ENCODE measurements around the gene HOXA11.
A peak's percentile ranks its signal among the peaks of the same experiment; 100 is the strongest.

HOXA11 gene

DNA sequence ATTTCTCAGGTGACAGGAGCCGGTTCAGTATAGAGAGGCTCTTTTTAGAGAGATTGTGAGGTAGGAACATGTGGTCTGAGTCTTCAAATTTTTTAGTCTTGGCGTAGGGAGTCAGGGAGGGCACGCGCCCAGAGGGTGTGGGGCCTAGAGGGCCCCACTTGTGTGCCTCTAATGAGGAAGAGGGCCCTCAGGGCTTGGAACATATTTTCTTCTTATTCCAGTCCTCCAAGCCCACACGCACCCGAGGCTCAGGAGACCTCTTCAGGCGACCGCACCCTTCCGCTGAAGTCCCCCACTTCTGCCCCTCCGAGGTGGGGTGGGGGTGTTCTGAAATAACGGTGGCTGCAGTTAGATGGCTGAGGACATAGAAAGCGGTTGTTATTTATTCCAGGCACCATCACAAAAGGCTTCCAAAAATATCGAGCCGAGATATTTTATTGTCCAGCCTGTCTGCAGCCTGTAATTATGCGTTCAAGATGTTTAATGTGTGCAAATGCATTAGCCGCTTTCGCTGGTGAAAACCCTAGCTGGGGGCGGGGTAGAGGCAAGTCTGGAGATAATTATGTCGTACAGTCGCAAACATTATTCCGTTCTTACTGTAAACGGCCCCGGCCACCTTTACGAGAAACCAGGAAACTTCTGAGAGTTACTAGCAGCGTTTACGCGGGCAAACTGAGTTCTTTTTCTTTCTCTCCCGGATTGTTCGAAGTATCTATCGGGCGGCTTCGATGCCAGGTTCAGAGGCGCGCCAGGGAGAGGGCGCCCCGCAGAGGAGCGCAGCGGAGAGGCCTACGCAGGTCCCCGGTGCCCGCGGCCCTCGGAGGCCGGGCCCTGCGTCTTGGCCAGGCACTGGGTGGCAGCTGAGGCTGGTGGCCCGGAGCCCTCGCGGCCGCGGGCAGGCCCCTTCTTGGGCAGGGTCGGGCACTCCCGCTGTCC lies 27.7 kb upstream of the HOXA11 start:
- ATAC-seq (replicated peaks) (no peak), DNase-seq (no peak)
- peaks cover 90 to 100% of the 10 kb centered on the region in 2 donors for H3K27me3 Mint-ChIP-seq
- H3K36me3 Mint-ChIP-seq (ENCODE audit: insufficient read depth), result peaks cover 4% of the 10 kb centered on the region
- no peaks in the 10 kb centered on the region for H3K9me3 Mint-ChIP-seq
- no peak overlapping the region for H3K4me3 Mint-ChIP-seq
- peaks cover 7 to 11% of the 10 kb centered on the region in 2 donors for H3K4me1 Mint-ChIP-seq (ENCODE audit: low read depth in 2 of 2)
- no peak overlapping the region for H3K27ac Mint-ChIP-seq

DNA sequence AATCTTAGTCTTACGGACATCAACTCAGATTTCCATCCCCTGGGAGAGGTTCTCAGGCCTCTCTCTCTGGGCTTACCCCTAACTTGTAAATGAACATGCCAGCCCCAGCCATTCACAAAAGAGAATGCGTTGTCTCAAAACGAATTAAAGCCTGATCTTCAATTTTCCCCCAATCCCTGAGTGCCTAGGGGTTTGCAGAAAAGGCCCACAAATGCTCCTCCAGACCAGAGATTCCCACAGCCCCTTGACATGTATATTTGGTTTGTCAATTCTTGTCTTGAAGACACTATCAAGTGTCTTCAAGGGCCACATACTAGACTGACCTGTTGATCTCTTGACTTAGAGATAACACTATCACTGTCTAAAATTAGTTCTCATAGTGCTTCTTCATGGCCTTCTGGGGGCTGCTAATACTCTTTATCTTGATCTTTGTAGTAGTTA lies 26.8 kb upstream of the HOXA11 start:
- DNase-seq, result no peak
- peaks cover 7 to 11% of the 10 kb centered on the region in 2 donors for H3K4me1 Mint-ChIP-seq (ENCODE audit: low read depth in 2 of 2)
- no peaks in the 10 kb centered on the region for H3K36me3 Mint-ChIP-seq (ENCODE audit: insufficient read depth)
- no peak overlapping the region for H3K27ac Mint-ChIP-seq
- H3K4me3 Mint-ChIP-seq, result no peak overlapping the region
- H3K9me3 Mint-ChIP-seq, result no peaks in the 10 kb centered on the region
- H3K27me3 Mint-ChIP-seq, result peaks cover 91 to 100% of the 10 kb centered on the region in 2 donors
- no peak for ATAC-seq (replicated peaks)

DNA sequence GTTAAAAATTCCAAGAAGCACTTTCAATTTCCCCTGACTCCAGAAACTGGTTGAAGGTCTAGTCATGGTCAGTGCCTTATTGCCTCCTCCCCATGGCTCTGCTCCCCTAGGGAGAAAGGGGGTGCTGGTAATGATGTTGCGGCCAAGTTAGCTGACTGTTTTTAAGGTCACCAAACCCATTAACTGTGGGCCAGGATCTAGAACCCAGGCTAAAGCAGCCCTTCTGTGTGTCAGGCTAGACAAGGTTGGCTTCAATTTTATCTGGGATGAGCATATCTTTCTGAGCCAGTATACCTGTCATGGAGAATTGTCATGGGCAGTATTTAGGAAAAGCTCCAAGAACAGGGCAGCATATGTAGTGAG lies 26.0 kb upstream of the HOXA11 start:
- H3K4me1 Mint-ChIP-seq (ENCODE audit: low read depth in 2 of 2), result peaks cover 8 to 11% of the 10 kb centered on the region in 2 donors
- no peak for DNase-seq

DNA sequence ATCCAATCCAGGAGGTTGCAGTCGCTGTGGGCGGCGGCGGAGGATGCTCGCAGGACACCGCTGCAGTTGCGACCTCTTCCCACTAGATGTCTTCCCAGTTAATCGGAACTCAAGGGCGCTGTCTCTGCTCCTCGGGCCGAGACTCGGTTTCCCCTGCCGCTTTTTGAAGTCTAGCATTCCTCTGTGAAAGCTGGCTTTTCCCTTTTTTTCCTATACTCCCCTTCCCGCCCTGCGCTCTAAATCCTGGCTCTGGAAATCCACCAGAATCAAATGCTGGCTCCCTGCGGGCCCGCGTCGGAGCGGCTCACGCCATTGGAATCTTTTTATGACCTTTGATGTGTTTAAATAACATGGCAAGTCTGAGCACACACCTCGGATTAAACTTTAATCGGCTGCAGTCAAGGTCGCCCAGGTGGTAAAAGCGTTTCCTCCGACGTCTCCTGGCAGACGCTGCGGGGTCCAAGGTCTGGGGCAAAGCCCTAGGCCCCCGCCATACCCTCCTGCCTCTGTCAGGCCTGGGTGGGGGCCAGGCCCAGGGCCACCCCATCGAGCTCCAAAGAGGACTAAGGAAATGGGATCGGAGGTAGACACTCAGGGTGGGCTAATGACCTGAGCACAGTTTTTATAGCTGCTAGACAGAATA lies 25.5 kb upstream of the HOXA11 start:
- H3K9me3 Mint-ChIP-seq, result no peaks in the 10 kb centered on the region

More for the DNA sequence above, 26.0 kb upstream of the HOXA11 start:
- Mint-ChIP-seq H3K9me3 (no peaks in the 10 kb centered on the region), H3K4me3 (no peak overlapping the region), H3K27ac (no peak overlapping the region), H3K27me3 (peaks cover 91 to 100% of the 10 kb centered on the region in 2 donors), H3K36me3 (ENCODE audit: insufficient read depth) (no peaks in the 10 kb centered on the region)
- no peak for ATAC-seq (replicated peaks)

DNA sequence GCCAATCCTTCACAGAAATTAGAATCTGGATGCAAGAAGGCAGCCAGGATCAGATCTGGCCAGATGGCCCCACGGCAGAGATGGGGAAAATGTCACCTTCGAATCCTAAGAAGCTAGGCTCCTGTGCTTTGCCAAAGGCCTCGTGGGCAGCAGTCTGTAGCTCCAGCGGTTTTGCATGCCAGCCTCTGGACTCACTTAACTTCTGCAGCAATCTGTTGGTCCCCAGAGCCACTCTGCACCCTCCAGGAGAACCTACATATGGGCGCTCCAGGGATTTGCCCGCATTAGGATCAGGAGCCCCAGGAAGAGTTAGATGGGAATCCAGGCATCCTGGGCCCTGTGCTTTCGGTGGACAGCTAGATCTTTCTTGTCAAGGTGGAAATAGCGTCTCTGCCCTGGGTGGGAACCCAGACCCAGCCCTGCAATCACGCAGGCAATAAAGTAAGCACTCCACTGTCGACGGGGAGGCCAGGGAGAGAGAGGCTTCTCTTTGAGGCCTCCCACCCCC lies 25.0 kb upstream of the HOXA11 start:
- H3K4me3 Mint-ChIP-seq, result no peak overlapping the region

More for the DNA sequence above, 25.5 kb upstream of the HOXA11 start:
- Mint-ChIP-seq H3K36me3 (ENCODE audit: insufficient read depth) (peaks cover 1% of the 10 kb centered on the region), H3K4me3 (peak overlapping the region; percentile 41 to 60), H3K27me3 (peaks cover 94 to 100% of the 10 kb centered on the region in 2 donors), H3K4me1 (ENCODE audit: low read depth in 2 of 2) (peaks cover 12 to 15% of the 10 kb centered on the region in 2 donors), H3K27ac (peak overlapping the region; percentile 6)
- DNase-seq (peak in 1 of 3 experiments; percentile 31), ATAC-seq (replicated peaks) (peak; percentile 47)

DNA sequence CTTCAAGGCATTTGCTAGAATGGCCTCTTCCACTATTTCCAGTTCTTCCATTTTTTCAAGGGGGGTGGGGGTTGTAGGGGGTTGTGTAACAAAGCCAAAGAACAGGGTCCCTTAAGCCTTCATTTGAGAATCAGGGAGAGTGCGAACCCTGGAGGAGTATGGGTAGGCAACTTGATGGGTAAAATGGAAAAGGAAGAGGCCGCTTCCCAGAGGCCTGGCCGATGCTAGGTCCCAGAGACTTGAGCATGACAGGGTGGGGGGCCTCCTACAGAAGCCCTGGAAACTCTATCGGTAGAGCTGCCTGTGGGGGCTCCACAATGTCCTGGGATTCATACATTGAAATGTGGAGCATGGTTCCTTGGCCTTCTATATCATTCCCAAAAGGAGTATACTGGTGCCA lies 24.0 kb upstream of the HOXA11 start:
- H3K27me3 Mint-ChIP-seq, result peaks cover 95 to 100% of the 10 kb centered on the region in 2 donors
- no peaks in the 10 kb centered on the region for H3K9me3 Mint-ChIP-seq
- DNase-seq (no peak), ATAC-seq (replicated peaks) (no peak)
- peaks cover 20 to 23% of the 10 kb centered on the region in 2 donors for H3K4me1 Mint-ChIP-seq (ENCODE audit: low read depth in 2 of 2)
- H3K4me3 Mint-ChIP-seq, result no peak overlapping the region
- H3K36me3 Mint-ChIP-seq (ENCODE audit: insufficient read depth), result peaks cover 7% of the 10 kb centered on the region
- H3K27ac Mint-ChIP-seq, result no peak overlapping the region

More for the DNA sequence above, 25.0 kb upstream of the HOXA11 start:
- no peaks in the 10 kb centered on the region for H3K9me3 Mint-ChIP-seq
- ATAC-seq (replicated peaks) (no peak), DNase-seq (no peak)
- peaks cover 6% of the 10 kb centered on the region for H3K36me3 Mint-ChIP-seq (ENCODE audit: insufficient read depth)
- peaks cover 95 to 100% of the 10 kb centered on the region in 2 donors for H3K27me3 Mint-ChIP-seq
- peaks cover 18 to 19% of the 10 kb centered on the region in 2 donors for H3K4me1 Mint-ChIP-seq (ENCODE audit: low read depth in 2 of 2)
- peak overlapping the region; percentile 6 for H3K27ac Mint-ChIP-seq

DNA sequence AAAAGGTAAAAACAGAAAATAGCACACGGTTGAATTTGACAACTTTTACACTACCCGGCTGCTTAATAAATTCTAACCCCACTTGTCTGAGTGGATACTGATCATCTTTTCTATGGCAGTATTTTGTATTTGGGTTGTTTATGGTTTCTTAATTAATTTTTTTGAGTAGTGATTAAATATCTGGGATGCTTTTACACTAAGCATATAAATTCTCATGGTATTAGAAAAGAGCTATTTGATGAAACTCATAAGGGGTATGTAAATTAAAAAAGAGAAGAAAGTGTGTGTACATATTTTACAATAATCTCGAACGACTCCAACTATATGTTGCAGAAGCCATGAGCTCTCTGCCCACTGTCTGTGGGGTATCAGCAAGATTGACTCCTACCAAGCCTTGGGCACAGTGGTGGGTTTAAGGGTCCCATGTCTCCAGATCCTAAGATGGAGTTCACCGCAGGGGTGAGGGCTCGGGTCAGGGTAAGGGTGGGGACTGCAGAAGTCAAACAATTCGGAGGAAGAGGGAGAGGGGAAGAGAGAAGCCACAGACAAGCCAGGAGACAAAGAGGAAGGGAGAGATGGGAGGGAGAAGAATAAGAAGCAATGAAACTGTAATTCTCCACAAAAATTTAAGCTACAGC lies 22.4 kb upstream of the HOXA11 start:
- H3K4me1 Mint-ChIP-seq (ENCODE audit: low read depth in 2 of 2), result peaks cover 20 to 23% of the 10 kb centered on the region in 2 donors
- no peak for ATAC-seq (replicated peaks)

DNA sequence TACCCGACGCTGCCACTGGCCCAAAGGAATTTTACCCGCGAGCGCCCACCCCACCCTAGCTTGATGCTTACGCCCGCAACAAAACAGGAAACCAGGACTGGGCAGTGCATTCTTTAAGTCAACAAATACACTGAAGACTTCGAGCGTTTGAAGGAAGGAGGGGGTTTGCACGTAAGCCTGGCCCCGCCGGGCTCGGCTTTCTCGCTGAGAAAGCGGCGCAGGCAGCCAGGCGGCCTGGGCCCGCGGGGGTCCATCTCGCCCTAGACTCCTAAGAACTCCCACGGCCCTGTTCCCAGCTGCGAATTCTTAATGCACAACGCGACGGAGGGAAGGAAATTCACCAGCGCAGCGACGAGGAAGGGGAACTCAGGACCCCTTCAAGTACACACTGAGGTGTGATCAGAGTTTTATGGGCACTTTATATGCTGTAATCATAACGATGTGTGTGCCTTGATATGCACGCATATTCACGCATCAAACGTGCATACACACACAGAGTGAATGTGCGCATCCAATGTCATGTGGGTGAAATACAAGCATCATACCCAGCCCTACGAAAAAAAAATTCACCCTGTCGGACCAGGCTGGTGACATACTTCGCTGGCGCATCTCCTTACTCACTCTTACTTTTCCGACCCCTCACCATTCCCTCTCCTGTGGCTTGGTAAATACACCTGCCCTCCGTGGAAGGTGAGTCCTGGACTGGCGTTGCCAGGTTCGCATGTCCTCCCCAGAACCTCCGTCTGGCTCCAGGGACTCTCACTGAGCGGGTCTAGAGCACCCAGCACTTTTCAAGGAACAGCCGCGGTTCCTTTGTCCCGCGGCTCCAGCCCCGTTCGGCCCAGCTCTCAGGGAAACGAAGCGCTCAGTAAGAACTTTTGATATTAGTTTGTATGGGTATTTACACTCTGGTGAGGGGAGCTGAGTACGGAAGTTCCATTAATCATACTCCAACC lies 20.6 kb upstream of the HOXA11 start:
- peaks cover 15% of the 10 kb centered on the region for H3K36me3 Mint-ChIP-seq (ENCODE audit: insufficient read depth)
- no peak overlapping the region for H3K27ac Mint-ChIP-seq
- H3K4me3 Mint-ChIP-seq, result peak overlapping the region; percentile 3 to 59
- no peaks in the 10 kb centered on the region for H3K9me3 Mint-ChIP-seq
- H3K4me1 Mint-ChIP-seq (ENCODE audit: low read depth in 2 of 2), result peaks cover 34 to 39% of the 10 kb centered on the region in 2 donors
- ATAC-seq (replicated peaks) (no peak), DNase-seq (no peak)
- H3K27me3 Mint-ChIP-seq, result peaks cover 98 to 100% of the 10 kb centered on the region in 2 donors

More for the DNA sequence above, 22.4 kb upstream of the HOXA11 start:
- Mint-ChIP-seq H3K27ac (no peak overlapping the region), H3K9me3 (no peaks in the 10 kb centered on the region), H3K27me3 (peaks cover 98 to 100% of the 10 kb centered on the region in 2 donors), H3K36me3 (ENCODE audit: insufficient read depth) (peaks cover 10% of the 10 kb centered on the region), H3K4me3 (no peak overlapping the region)
- DNase-seq, result no peak

DNA sequence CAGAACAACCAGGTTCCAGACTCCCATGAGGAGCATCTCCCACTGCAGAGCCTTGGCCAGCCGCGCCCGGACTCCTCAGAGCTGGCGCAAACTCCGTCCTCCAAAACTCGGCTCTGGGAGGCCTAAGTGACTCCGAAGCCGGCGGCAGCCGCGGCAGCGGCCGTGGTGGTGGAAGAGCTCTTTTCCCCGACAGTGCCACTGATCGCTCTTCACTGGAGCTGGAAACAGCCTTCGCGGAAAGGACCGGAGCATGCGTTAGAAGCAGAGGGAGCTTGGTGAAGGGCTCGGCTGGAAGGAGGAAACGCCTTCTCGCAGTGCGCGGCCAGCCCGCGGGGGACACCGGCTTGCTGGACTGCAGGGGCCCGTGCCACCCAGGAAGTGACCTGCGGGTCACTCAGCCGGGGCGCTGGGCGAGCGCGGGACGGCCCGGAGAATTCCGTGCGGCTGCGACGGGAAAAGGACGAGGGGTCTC lies 19.9 kb upstream of the HOXA11 start:
- no peak overlapping the region for H3K27ac Mint-ChIP-seq
- ATAC-seq (replicated peaks), result no peak
- H3K4me1 Mint-ChIP-seq (ENCODE audit: low read depth in 2 of 2), result peaks cover 34 to 35% of the 10 kb centered on the region in 2 donors
- peaks cover 20% of the 10 kb centered on the region for H3K36me3 Mint-ChIP-seq (ENCODE audit: insufficient read depth)
- H3K4me3 Mint-ChIP-seq, result peak overlapping the region; percentile 36 to 59
- H3K27me3 Mint-ChIP-seq, result peaks cover 98 to 100% of the 10 kb centered on the region in 2 donors
- DNase-seq, result no peak
- H3K9me3 Mint-ChIP-seq, result no peaks in the 10 kb centered on the region

DNA sequence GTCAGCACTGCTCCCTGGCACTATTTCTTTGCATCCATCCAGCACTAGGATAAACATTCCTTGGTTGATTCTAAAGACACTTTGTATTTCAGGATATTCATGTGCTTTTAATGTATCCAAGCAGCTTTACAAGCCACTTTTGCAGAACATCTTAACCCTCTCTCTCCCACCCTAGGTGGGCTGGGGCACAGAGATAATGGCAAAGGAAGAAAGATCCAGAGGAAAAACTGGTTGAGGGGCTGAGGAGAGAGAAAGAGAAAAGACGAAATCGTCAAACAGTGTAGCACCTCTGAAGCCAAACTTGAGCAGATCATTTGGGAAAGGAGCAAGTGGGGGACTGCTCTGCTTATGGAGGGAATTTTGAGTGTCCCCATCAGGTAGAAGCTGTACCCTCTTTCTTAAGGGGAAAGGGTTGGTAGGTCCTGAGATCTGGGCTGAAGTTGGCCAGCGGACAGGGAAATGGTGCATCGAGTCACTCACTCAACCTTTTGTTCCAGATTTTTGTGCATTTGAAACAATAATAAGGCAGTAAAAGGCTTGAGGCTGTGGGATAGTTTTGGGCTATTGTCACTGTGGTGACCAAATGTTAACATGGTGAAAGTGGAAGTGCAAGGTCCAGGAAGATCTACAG lies 19.0 kb upstream of the HOXA11 start:
- DNase-seq, result no peak
- ATAC-seq (replicated peaks), result no peak
- H3K36me3 Mint-ChIP-seq (ENCODE audit: insufficient read depth), result peaks cover 22% of the 10 kb centered on the region
- H3K27ac Mint-ChIP-seq, result no peak overlapping the region
- H3K9me3 Mint-ChIP-seq, result no peaks in the 10 kb centered on the region
- no peak overlapping the region for H3K4me3 Mint-ChIP-seq
- peaks cover 36 to 38% of the 10 kb centered on the region in 2 donors for H3K4me1 Mint-ChIP-seq (ENCODE audit: low read depth in 2 of 2)
- H3K27me3 Mint-ChIP-seq, result peaks cover 97 to 100% of the 10 kb centered on the region in 2 donors

DNA sequence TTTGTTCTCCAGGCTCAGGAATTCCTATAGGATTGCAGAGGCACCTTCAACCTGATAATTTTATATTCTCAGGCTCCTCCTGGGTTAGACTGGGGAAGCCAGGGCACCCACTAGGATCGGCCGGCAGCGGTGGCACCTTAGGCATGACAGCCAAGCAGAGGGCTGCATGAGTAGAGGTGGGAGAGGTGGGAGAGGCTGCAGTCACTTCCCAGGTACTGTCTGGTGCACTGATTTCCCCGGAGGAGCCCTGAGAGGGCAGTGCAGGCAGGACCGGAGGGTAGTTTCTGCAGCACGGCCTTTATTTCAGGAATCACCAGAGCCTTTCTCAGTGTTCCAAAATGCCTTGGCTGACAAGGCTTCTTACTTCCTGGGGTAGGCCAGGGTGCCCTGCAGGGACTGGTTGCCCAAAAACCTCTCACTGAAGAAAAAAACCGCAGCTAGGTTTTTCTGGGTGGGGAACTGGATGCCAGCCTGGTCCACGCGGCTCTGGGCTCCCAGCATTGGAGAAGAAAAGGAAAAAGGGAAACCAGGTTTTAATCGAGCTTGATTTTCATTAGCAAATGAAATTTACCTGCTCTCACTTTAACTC lies 18.4 kb upstream of the HOXA11 start:
- H3K9me3 Mint-ChIP-seq, result no peaks in the 10 kb centered on the region
- peaks cover 97 to 100% of the 10 kb centered on the region in 2 donors for H3K27me3 Mint-ChIP-seq
- H3K36me3 Mint-ChIP-seq (ENCODE audit: insufficient read depth), result peaks cover 24% of the 10 kb centered on the region
- ATAC-seq (replicated peaks), result no peak
- H3K4me3 Mint-ChIP-seq, result no peak overlapping the region
- H3K4me1 Mint-ChIP-seq (ENCODE audit: low read depth in 2 of 2), result peaks cover 42% of the 10 kb centered on the region in 2 donors
- H3K27ac Mint-ChIP-seq, result no peak overlapping the region
- DNase-seq, result no peak

DNA sequence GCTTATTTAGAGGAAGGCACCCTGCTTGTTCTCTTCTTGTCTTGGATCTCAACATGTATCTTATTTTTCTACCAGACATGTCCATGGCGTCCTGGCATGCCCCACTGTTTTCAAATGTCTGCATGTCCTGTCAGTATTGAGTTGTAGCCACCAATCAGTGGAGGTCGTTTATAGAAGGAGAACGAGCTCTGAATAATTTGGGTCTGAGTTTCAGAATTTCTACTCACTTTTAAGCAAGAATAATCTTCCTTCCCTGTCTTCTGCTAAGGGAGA lies 17.8 kb upstream of the HOXA11 start:
- Mint-ChIP-seq H3K27me3 (peaks cover 97 to 100% of the 10 kb centered on the region in 2 donors), H3K27ac (no peak overlapping the region), H3K36me3 (ENCODE audit: insufficient read depth) (peaks cover 30% of the 10 kb centered on the region), H3K9me3 (no peaks in the 10 kb centered on the region), H3K4me3 (no peak overlapping the region), H3K4me1 (ENCODE audit: low read depth in 2 of 2) (peaks cover 45% of the 10 kb centered on the region in 2 donors)
- ATAC-seq (replicated peaks) (no peak), DNase-seq (no peak)
